HG03060 (cell line): ENCODE results near the gene ILDR2.

Experiments used
- ATAC-seq: cut with Tn5 transposase; IDR thresholded peaks from one replicate; pipeline ENCODE4 v1.9.1; 2021; ENCODE audit warnings: low read depth, moderate number of reproducible peaks; ENCODE audit not compliant: unreplicated experiment

The ILDR2 gene

GRCh38 chr1:166972826-166973225 lies 2.5 kb downstream of the ILDR2 start:
- no peak for ATAC-seq

- ATAC-seq, result no peak
Observed at GRCh38 chr1:166972193-166972592, 3.1 kb downstream of the ILDR2 start.

GRCh38 chr1:166971252-166971651 lies 4.1 kb downstream of the ILDR2 start:
- ATAC-seq, result no peak

- ATAC-seq, result no peak
Observed at GRCh38 chr1:166969074-166969677, 6.2 kb downstream of the ILDR2 start.

- ATAC-seq, result no peak
Observed at GRCh38 chr1:166960858-166961474, 14.4 kb downstream of the ILDR2 start.

- ATAC-seq, result no peak
Observed at GRCh38 chr1:166956872-166957271, 18.5 kb downstream of the ILDR2 start.

GRCh38 chr1:166956057-166956850 lies 19.1 kb downstream of the ILDR2 start:
- no peak for ATAC-seq

GRCh38 chr1:166953491-166953890 lies 21.8 kb downstream of the ILDR2 start:
- no peak for ATAC-seq

- ATAC-seq, result no peak
Observed at GRCh38 chr1:166952002-166952746, 23.2 kb downstream of the ILDR2 start.

- no peak for ATAC-seq
Observed at GRCh38 chr1:166951050-166951449, 24.3 kb downstream of the ILDR2 start.

- ATAC-seq, result no peak
Observed at GRCh38 chr1:166950156-166950555, 25.2 kb downstream of the ILDR2 start.

- ATAC-seq, result no peak
Observed at GRCh38 chr1:166948856-166949350, 26.4 kb downstream of the ILDR2 start.

GRCh38 chr1:166947398-166948043 lies 27.8 kb downstream of the ILDR2 start:
- no peak for ATAC-seq

- ATAC-seq, result no peak
Observed at GRCh38 chr1:166944186-166944967, 31.0 kb downstream of the ILDR2 start.

- no peak for ATAC-seq
Observed at GRCh38 chr1:166939741-166940375, 35.5 kb downstream of the ILDR2 start.

- ATAC-seq, result no peak
Observed at GRCh38 chr1:166937962-166938361, 37.4 kb downstream of the ILDR2 start.

GRCh38 chr1:166937329-166937728 lies 38.0 kb downstream of the ILDR2 start:
- no peak for ATAC-seq

- no peak for ATAC-seq
Observed at GRCh38 chr1:166933633-166934032, 41.7 kb downstream of the ILDR2 start.

- no peak for ATAC-seq
Observed at GRCh38 chr1:166933140-166933539, 42.2 kb downstream of the ILDR2 start.
